ENCODE data around the gene SMIM36. TPM values are rescaled to one million over a fixed set of nuclear protein-coding genes. Genes with fewer than 3 reads are reported as not detected.
"Not testable (repeated sequence)": the region's sequence is repeated elsewhere in the genome, so short reads cannot be mapped to it uniquely, and the experiment has no call there.

SMIM36 gene
- total RNA-seq, 4 donors from 2014 or later, result not detected

GRCh38 chr17:55450232-55450825, 60.9 kb downstream of the SMIM36 start:
- intact Hi-C loops (cut with DNase I), result no loop called here
- Histone ChIP-seq H3K36me3 (no peaks in the 10 kb centered on the region), H3K27ac (replicated peaks in 1 of 4) (peak overlapping the region; percentile 66 to 86 (median 77)), H3K9me3 (no peaks in the 10 kb centered on the region), H3K4me3 (no peak overlapping the region), H3K27me3 (no peaks in the 10 kb centered on the region), H3K4me1 (peaks cover 23 to 84% (median 80%) of the 10 kb centered on the region in 4 donors)
- TF ChIP-seq CTCF (IDR thresholded peaks at IDR 0.05) (no peak), POLR2AphosphoS5 (IDR thresholded peaks at IDR 0.05) (no peak), POLR2A (IDR thresholded peaks at IDR 0.05; ENCODE audit: low read depth) (no peak), EP300 (IDR thresholded peaks at IDR 0.05) (no peak)
- WGBS, result 87% methylated on average over 7 of the region's 7 CpGs
- DNase-seq (ENCODE audit: extremely low spot score), result no peak

GRCh38 chr17:55448681-55449080, 62.6 kb downstream of the SMIM36 start:
- no peaks in the 10 kb centered on the region for H3K9me3 ChIP-seq
- no peak for DNase-seq (ENCODE audit: extremely low spot score)
- H3K27me3 ChIP-seq, result no peaks in the 10 kb centered on the region
- H3K4me1 ChIP-seq, result peaks cover 23 to 86% (median 80%) of the 10 kb centered on the region in 4 donors
- H3K27ac ChIP-seq (replicated peaks in 1 of 4), result peak overlapping the region in 3 of 4 donors; percentile 32 to 92 (median 91)
- no peaks in the 10 kb centered on the region for H3K36me3 ChIP-seq
- WGBS, result 50% methylated on average over 4 of the region's 4 CpGs
- TF ChIP-seq POLR2A (IDR thresholded peaks at IDR 0.05; ENCODE audit: low read depth), result no peak
- no peak for TF ChIP-seq EP300 (IDR thresholded peaks at IDR 0.05)
- intact Hi-C loops (cut with DNase I), result no loop called here
- no peak overlapping the region for H3K4me3 ChIP-seq

GRCh38 chr17:55446581-55447205, 64.6 kb downstream of the SMIM36 start:
- WGBS, result 73% methylated on average over 4 of the region's 4 CpGs
- intact Hi-C loops (cut with DNase I), result no loop called here

GRCh38 chr17:55446004-55446403, 65.2 kb downstream of the SMIM36 start:
- peak; percentile 42 to 44 for TF ChIP-seq POLR2AphosphoS5 (IDR thresholded peaks at IDR 0.05)
- H3K9me3 ChIP-seq; H3K4me3 ChIP-seq; intact Hi-C loops (cut with DNase I); DNase-seq (ENCODE audit: extremely low spot score); H3K36me3 ChIP-seq; H3K27me3 ChIP-seq: not testable (repeated sequence)
- 78% methylated on average over 4 of the region's 4 CpGs for WGBS
- H3K4me1 ChIP-seq, result peaks cover 14 to 84% (median 79%) of the 10 kb centered on the region in 4 donors
- H3K27ac ChIP-seq (replicated peaks in 1 of 4), result peak overlapping the region; percentile 78 to 92 (median 86)

More at GRCh38 chr17:55446581-55447205, 64.6 kb downstream of the SMIM36 start:
- TF ChIP-seq POLR2AphosphoS5 (IDR thresholded peaks at IDR 0.05) (no peak), EP300 (IDR thresholded peaks at IDR 0.05) (no peak), CTCF (IDR thresholded peaks at IDR 0.05) (no peak), POLR2A (IDR thresholded peaks at IDR 0.05; ENCODE audit: low read depth) (no peak)
- H3K4me3 ChIP-seq, result no peak overlapping the region
- no peaks in the 10 kb centered on the region for H3K9me3 ChIP-seq
- H3K4me1 ChIP-seq, result peaks cover 16 to 84% (median 79%) of the 10 kb centered on the region in 4 donors
- DNase-seq (ENCODE audit: extremely low spot score), result no peak
- H3K36me3 ChIP-seq, result no peaks in the 10 kb centered on the region
- no peaks in the 10 kb centered on the region for H3K27me3 ChIP-seq
- peak overlapping the region; percentile 78 to 92 (median 86) for H3K27ac ChIP-seq (replicated peaks in 1 of 4)

- TF ChIP-seq POLR2AphosphoS5 (IDR thresholded peaks at IDR 0.05) (no peak), POLR2A (IDR thresholded peaks at IDR 0.05; ENCODE audit: low read depth) (no peak), EP300 (IDR thresholded peaks at IDR 0.05) (no peak), CTCF (IDR thresholded peaks at IDR 0.05) (no peak)
- H3K36me3 ChIP-seq, result no peaks in the 10 kb centered on the region
- H3K27me3 ChIP-seq, result no peaks in the 10 kb centered on the region
- no peak for DNase-seq (ENCODE audit: extremely low spot score)
- no peaks in the 10 kb centered on the region for H3K9me3 ChIP-seq
- peaks cover 14 to 85% (median 81%) of the 10 kb centered on the region in 4 donors for H3K4me1 ChIP-seq
- 52% methylated on average over 6 of the region's 6 CpGs for WGBS
- intact Hi-C loops (cut with DNase I), result no loop called here
- H3K4me3 ChIP-seq, result no peak overlapping the region
- peak overlapping the region; percentile 78 to 92 (median 86) for H3K27ac ChIP-seq (replicated peaks in 1 of 4)
Observed at GRCh38 chr17:55444471-55445441, 66.5 kb downstream of the SMIM36 start.
